Glomerular endothelial cell (primary cell): ENCODE data around the gene TNRC6C. TPM values are rescaled to one million over a fixed set of nuclear protein-coding genes. Genes with fewer than 3 reads are reported as not detected.
"Not testable (repeated sequence)": the region's sequence is repeated elsewhere in the genome, so short reads cannot be mapped to it uniquely, and the experiment has no call there.

Source experiments
- DNase-seq: peaks from one replicate; pipeline ENCODE4 v3.0.0-alpha.2; 2011; ENCODE audit warnings: low read depth, low spot score; ENCODE audit errors: extremely low read depth
- total RNA-seq: library from RNA; depleted of rRNA; stranded (reverse); fragments of >200 nt; gene quantifications from 2 replicates; pipeline ENCODE4 v1.2.3, GENCODE V29; 2015

The TNRC6C gene
- total RNA-seq, 1 donor from 2014 or later, result 8.0 TPM

- DNase-seq, result no peak
Observed at GRCh38 chr17:77930780-77931768, 27.4 kb upstream of the TNRC6C start.

- no peak for DNase-seq
Observed at GRCh38 chr17:77933777-77934398, 24.6 kb upstream of the TNRC6C start.

GRCh38 chr17:77935121-77935571, 23.4 kb upstream of the TNRC6C start:
- DNase-seq, result no peak

DNA sequence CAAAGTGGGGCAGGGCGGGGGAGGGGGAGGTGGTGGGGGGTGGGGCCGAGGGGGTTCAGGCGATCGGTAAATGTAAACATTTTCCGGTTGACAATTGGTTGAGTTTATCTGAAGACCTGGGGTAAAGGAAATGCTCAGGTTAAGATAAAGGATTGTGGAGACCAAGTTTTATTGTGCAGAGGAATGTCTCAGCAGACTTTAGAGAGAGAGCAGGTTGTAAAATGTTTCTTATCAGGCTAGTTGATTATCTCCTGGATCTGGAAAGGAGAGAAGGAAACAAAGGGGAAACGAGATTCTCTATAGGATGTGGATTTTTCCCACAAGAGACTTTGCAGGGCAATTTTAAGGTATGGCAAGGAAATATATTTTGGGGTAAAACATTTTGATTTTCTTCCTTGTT, 22.8 kb upstream of the TNRC6C start:
- DNase-seq, result not testable (repeated sequence)

DNA sequence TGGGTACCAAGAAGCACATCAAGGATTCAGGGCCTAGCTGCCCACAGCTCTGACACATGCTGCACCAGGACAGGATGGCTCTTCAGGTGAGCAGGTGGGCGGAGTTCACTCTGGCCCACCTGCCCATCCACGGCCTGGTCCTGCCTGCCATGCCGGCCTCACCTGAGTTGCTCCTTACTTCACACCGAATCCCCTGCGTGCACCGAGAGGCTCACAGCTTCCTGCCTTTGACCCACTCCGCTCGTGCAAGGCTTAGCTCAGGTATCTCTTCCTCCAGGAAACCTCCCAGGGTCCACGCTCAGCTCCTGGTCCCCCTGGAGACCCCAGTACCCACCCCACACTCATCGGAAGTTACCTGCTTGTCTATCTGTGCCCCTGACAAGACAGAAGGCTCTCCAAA, 21.6 kb upstream of the TNRC6C start:
- no peak for DNase-seq

GRCh38 chr17:77941004-77941403, 17.5 kb upstream of the TNRC6C start:
- DNase-seq, result no peak

GRCh38 chr17:77942112-77942988, 16.2 kb upstream of the TNRC6C start:
- no peak for DNase-seq

DNA sequence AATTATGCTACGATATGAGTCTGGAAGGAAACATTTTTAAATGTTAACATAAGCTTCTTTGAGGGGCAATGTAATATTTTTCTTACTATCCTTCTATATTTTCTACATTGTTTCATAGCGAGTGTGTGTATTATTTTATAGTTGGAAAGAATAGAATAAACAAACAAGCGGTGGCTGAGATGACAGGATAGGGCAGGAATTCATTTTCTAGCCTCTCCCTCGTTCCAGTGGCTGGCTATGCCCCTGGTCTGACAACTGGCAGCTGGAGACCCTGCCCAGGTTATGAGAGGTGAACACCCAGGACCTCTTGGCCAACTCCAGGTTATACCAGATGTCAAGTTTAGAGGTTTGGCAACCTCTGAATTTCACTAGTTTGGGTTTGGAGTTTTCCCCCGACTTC, 14.5 kb upstream of the TNRC6C start:
- no peak for DNase-seq

GRCh38 chr17:77944390-77945222, 13.9 kb upstream of the TNRC6C start:
- no peak for DNase-seq

- DNase-seq, result no peak
Observed at GRCh38 chr17:77946900-77947645, 11.4 kb upstream of the TNRC6C start.

GRCh38 chr17:77948690-77949114, 9.8 kb upstream of the TNRC6C start:
- no peak for DNase-seq

DNA sequence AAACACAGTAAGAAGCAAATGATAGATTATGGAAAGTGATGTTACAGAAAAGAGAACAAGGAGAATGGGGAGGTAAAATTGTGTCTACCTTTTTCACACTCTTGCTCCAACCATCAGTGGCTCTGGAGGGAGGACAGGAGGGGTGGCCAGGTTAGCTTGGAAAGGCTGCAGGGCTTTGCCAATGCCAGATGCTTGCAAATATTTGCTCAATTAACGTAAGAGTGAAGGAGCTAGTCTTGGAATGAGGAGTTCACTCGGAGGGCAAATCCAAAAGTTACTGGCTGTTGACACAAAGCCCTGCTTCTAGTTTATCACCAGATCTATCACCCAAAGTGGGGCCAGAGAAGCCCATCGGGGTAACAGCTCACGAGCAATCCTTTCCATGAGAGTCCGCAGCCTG, 7.4 kb upstream of the TNRC6C start:
- DNase-seq, result no peak

GRCh38 chr17:77952368-77952767, 6.1 kb upstream of the TNRC6C start:
- DNase-seq, result no peak

DNA sequence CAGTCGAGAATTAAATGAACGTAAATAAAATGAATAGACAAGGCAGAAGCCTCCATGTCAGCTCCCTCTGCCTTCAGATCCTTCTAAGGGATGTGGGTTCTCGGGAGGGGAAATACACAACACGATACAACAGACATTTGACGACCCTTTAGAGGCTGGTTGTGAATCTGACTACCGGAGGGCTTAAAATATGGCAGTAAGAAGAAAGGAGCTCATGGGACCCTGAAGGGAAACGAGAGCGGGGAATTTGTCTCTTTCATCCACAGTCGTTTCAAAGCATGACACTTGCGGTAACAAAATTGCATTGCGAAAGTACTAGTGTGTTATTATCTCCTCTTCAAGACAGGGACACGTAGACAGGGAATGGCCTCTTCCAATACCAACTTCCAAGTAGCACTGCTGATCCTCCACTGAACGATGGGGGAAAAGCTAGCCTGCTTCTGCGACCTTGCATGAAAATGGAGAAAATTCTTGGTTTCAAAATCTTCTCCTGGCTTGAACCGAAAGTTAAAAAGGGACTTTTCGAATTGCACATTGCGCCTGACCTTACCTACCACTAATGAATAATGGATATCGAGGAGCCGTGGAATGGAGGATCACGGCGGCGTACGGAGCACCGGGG, 1.2 kb upstream of the TNRC6C start:
- no peak for DNase-seq

DNA sequence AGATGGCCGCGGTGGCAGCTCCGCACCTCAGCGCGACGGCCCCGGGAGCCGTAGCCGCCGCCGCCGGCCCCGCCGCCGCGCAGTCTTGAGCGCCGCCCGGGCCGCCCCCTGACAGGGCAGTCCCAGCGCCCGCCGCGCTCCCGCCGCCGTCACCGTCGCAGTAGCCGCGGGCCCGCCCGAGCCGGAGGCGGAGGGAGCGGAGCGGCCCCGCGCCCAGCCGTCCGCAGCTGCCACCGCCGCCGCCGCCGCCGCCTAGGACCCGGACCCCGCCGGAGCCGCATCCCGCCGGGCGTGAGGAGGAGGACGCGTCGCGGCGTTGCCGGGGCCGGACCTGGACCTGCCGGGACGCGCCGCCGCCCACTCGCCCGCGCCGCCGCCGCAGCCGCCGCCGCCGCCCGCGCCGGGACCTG, 218 bp downstream of the TNRC6C start:
- DNase-seq, result no peak

- DNase-seq, result no peak
Observed at GRCh38 chr17:77959126-77959925, 823 bp downstream of the TNRC6C start.

DNA sequence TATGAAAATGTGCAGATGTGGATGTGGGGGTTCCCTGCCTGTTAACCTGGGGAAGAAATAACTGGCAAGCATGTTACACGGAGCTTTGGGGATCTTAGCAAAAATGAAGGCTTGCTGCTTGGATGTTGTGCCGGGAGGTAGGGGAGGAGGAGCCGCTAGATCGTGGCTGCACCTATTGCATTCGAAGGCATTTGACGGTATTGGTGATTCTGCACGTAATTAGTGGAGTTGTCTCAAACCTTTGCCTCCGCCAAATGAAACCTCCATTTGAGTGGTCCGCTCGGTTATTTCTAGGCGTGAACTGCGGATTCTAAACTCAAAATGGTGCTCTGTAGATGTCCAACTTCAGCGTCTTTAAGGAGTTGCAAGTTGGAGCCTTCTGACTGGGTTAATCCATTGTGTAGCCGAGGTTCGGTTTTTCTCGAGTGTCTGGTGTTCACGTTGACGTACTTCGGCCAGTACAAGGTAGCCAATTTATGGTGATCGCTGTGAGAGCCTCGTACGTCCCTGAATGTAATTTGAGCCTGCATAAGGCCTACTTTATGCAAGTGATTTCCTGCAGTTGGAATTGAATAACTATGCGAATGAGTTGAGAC, 1.5 kb downstream of the TNRC6C start:
- no peak for DNase-seq

GRCh38 chr17:77961741-77962140, 3.2 kb downstream of the TNRC6C start:
- DNase-seq, result no peak
